GM21576 (cell line): Measurements from ENCODE around the gene NUTM2D.
"Not testable (repeated sequence)": the region's sequence is repeated elsewhere in the genome, so short reads cannot be mapped to it uniquely, and the experiment has no call there.

Experiments
- ATAC-seq: cut with Tn5 transposase; IDR thresholded peaks from one replicate; pipeline ENCODE4 v1.9.1; 2021; ENCODE audit warnings: mild to moderate bottlenecking, moderate library complexity; ENCODE audit not compliant: unreplicated experiment

The NUTM2D gene

GRCh38 chr10:87374091-87374490 lies 16.5 kb downstream of the NUTM2D start:
- not testable (repeated sequence) for ATAC-seq

GRCh38 chr10:87379115-87379514 lies 21.6 kb downstream of the NUTM2D start:
- ATAC-seq = not testable (repeated sequence)

GRCh38 chr10:87383149-87383857 lies 25.8 kb downstream of the NUTM2D start:
- ATAC-seq = not testable (repeated sequence)

GRCh38 chr10:87384283-87384682 lies 26.7 kb downstream of the NUTM2D start:
- ATAC-seq = not testable (repeated sequence)

- not testable (repeated sequence) for ATAC-seq
Measured at GRCh38 chr10:87385762-87386360, 28.3 kb downstream of the NUTM2D start.

- ATAC-seq = not testable (repeated sequence)
Measured at GRCh38 chr10:87391360-87391759, 33.8 kb downstream of the NUTM2D start.

GRCh38 chr10:87396206-87396605 lies 38.7 kb downstream of the NUTM2D start:
- ATAC-seq = not testable (repeated sequence)

- not testable (repeated sequence) for ATAC-seq
Measured at GRCh38 chr10:87398436-87398835, 40.9 kb downstream of the NUTM2D start.

- not testable (repeated sequence) for ATAC-seq
Measured at GRCh38 chr10:87407516-87408467, 50.2 kb downstream of the NUTM2D start.

- not testable (repeated sequence) for ATAC-seq
Measured at GRCh38 chr10:87413921-87414320, 56.4 kb downstream of the NUTM2D start.
